ENCODE measurements around the gene TBC1D21.

The TBC1D21 gene

DNA sequence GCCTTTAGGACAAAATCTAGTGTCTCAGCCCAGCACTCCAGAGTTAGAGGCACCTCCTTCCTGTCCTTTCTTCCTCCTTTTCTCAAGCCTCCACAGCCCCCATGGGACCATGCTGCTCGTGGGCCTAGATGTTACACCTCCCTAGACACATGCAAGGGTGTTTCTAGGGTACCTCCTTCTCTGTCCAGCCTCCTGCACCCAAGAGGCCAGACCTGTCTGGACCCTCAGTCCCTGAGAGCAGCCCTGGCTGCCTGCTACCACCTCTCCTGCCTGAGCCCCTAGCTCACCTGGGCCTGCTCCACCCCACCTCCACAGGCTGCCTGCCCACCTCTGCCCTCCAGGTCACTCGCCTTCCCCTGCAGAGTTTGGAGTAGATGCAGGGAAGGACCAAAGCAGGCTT is 58.1 kb downstream of the TBC1D21 start:
- H3F3A ChIP-seq (ENCODE audit: control insufficient read depth, insufficient read depth), result no peaks in the 10 kb centered on the region
- no peak for TF ChIP-seq EZH2phosphoT487 (IDR thresholded peaks at IDR 0.05; ENCODE audit: borderline replicate concordance, low read length)
- TF ChIP-seq, protein P1, sequence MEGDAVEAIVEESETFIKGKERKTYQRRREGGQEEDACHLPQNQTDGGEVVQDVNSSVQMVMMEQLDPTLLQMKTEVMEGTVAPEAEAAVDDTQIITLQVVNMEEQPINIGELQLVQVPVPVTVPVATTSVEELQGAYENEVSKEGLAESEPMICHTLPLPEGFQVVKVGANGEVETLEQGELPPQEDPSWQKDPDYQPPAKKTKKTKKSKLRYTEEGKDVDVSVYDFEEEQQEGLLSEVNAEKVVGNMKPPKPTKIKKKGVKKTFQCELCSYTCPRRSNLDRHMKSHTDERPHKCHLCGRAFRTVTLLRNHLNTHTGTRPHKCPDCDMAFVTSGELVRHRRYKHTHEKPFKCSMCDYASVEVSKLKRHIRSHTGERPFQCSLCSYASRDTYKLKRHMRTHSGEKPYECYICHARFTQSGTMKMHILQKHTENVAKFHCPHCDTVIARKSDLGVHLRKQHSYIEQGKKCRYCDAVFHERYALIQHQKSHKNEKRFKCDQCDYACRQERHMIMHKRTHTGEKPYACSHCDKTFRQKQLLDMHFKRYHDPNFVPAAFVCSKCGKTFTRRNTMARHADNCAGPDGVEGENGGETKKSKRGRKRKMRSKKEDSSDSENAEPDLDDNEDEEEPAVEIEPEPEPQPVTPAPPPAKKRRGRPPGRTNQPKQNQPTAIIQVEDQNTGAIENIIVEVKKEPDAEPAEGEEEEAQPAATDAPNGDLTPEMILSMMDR (IDR thresholded peaks at IDR 0.05; ENCODE audit: low read depth, low read length, poor library complexity, severe bottlenecking), result no peak
- H3K9me3 ChIP-seq (ENCODE audit: control insufficient read depth, insufficient read depth, low read length), result no peaks in the 10 kb centered on the region
- no peaks in the 10 kb centered on the region for H3K79me2 ChIP-seq (ENCODE audit: control insufficient read depth, low read length)
- H4K20me1 ChIP-seq (ENCODE audit: control insufficient read depth, insufficient read depth, low read depth, low read length), result no peaks in the 10 kb centered on the region
- no peaks in the 10 kb centered on the region for H3K9me2 ChIP-seq (replicated peaks; ENCODE audit: control insufficient read depth, low read length)
- 0 out of 2 replicates have a peak, but pooled peaks cover 3% of the 10 kb centered on the region for H3K27me3 ChIP-seq (ENCODE audit: control insufficient read depth, low read length)
- H3K27ac ChIP-seq (ENCODE audit: low read depth, low read length), result no peak overlapping the region
- no peaks in the 10 kb centered on the region for H3K4me1 ChIP-seq (ENCODE audit: control insufficient read depth, low read length)
- no peak overlapping the region for H3K4me3 ChIP-seq (ENCODE audit: low read length)
- H3K36me3 ChIP-seq (ENCODE audit: control insufficient read depth, low read length), result no peaks in the 10 kb centered on the region
- H3K4me2 ChIP-seq (ENCODE audit: low read length), result no peak overlapping the region

DNA sequence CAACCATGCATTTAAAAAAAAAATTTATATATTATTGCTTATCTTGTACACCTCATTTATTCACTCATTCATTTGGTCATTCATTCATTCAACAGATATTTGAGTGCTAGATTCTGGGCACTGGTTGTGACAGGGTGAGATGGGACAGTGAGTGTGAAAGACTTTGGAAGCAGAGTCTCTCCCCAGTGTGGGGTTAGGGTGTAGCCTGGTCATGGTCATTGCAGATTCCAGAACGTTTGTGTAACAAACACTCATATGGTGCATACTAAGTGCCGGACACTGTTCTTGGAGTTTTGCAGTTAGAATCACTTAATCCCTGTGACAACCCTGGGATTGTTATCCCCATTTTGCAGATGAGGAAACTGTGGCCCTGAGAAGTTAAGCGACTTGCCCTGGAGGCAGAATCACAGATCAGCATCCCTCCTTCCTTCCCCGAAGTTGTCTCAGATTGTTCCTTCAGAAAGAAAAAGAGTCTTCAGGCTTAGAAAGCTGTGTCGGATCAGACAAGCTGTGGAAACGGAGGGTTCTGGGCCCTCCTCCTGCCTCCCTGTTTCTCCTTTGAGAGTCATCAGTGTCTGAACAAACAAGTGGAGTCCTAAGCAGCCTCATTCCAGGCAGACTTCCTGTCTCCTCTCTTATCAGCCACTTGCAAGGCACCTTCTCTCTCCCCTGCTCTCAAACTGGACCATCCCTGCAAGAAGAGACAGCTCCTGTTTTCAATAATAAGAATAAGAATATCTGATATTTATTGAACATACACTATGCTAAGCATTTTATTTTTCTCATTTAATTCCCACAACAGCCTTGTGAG is 59.2 kb downstream of the TBC1D21 start:
- Histone ChIP-seq H4K20me1 (ENCODE audit: control insufficient read depth, insufficient read depth, low read depth, low read length) (no peaks in the 10 kb centered on the region), H3K79me2 (ENCODE audit: control insufficient read depth, low read length) (no peaks in the 10 kb centered on the region), H3K4me3 (ENCODE audit: low read length) (no peak overlapping the region), H3K27me3 (ENCODE audit: control insufficient read depth, low read length) (0 out of 2 replicates have a peak, but pooled peaks cover 3% of the 10 kb centered on the region), H3K9me2 (replicated peaks; ENCODE audit: control insufficient read depth, low read length) (no peaks in the 10 kb centered on the region), H3K36me3 (ENCODE audit: control insufficient read depth, low read length) (no peaks in the 10 kb centered on the region), H3K4me1 (ENCODE audit: control insufficient read depth, low read length) (no peaks in the 10 kb centered on the region), H3K4me2 (ENCODE audit: low read length) (no peak overlapping the region), H3K9me3 (ENCODE audit: control insufficient read depth, insufficient read depth, low read length) (no peaks in the 10 kb centered on the region), H3F3A (ENCODE audit: control insufficient read depth, insufficient read depth) (no peaks in the 10 kb centered on the region), H3K27ac (ENCODE audit: low read depth, low read length) (no peak overlapping the region)
- TF ChIP-seq, protein P1 (IDR thresholded peaks at IDR 0.05; ENCODE audit: low read depth, low read length, poor library complexity, severe bottlenecking), result no peak
- no peak for TF ChIP-seq EZH2phosphoT487 (IDR thresholded peaks at IDR 0.05; ENCODE audit: borderline replicate concordance, low read length)

DNA sequence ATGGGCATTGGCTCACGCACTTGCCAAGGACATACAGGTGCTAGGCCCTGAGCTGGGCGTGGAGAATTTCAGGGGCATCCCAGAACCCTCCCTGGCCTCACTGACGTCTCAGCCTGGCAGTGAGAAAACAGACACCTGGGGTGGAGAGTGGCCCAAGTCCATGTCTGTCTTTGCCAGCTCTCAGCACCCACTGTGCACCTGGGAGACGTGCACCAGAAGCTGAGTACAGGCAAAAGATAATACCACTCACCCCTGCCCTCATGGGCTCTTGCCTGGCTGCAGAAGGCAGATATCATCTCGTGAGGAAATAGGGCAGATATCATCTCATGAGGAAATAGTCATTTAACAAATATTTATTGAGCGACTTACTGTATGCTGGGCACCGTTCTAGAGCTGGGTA is 60.9 kb downstream of the TBC1D21 start:
- H3K27ac ChIP-seq (ENCODE audit: low read depth, low read length), result no peak overlapping the region

More for the DNA sequence above, 60.9 kb downstream of the TBC1D21 start:
- no peak for TF ChIP-seq EZH2phosphoT487 (IDR thresholded peaks at IDR 0.05; ENCODE audit: borderline replicate concordance, low read length)
- TF ChIP-seq, protein P1 (IDR thresholded peaks at IDR 0.05; ENCODE audit: low read depth, low read length, poor library complexity, severe bottlenecking), result no peak
- no peaks in the 10 kb centered on the region for H3K4me1 ChIP-seq (ENCODE audit: control insufficient read depth, low read length)
- no peaks in the 10 kb centered on the region for H3F3A ChIP-seq (ENCODE audit: control insufficient read depth, insufficient read depth)
- H3K4me3 ChIP-seq (ENCODE audit: low read length), result no peak overlapping the region
- H3K9me3 ChIP-seq (ENCODE audit: control insufficient read depth, insufficient read depth, low read length), result no peaks in the 10 kb centered on the region
- H4K20me1 ChIP-seq (ENCODE audit: control insufficient read depth, insufficient read depth, low read depth, low read length), result no peaks in the 10 kb centered on the region
- H3K4me2 ChIP-seq (ENCODE audit: low read length), result no peak overlapping the region
- H3K36me3 ChIP-seq (ENCODE audit: control insufficient read depth, low read length), result no peaks in the 10 kb centered on the region
- H3K9me2 ChIP-seq (replicated peaks; ENCODE audit: control insufficient read depth, low read length), result no peaks in the 10 kb centered on the region
- H3K27me3 ChIP-seq (ENCODE audit: control insufficient read depth, low read length), result 0 out of 2 replicates have a peak, but pooled peaks cover 3% of the 10 kb centered on the region
- H3K79me2 ChIP-seq (ENCODE audit: control insufficient read depth, low read length), result no peaks in the 10 kb centered on the region

Measured in DOHH2 (cell line).